GM12878 (cell line): ENCODE measurements around the gene SCUBE3.

Source experiments
- EZH2 ChIP-seq: IDR thresholded peaks from 2 replicates; pipeline ENCODE4 v1.6.1; 2012; ENCODE audit warnings: low read depth, mild to moderate bottlenecking, control low read depth, inconsistent platforms, low read length, borderline replicate concordance; ENCODE audit not compliant: control insufficient read depth
- REST ChIP-seq: IDR thresholded peaks from 2 replicates; pipeline ENCODE4 v1.6.1; 2012; ENCODE audit warnings: mild to moderate bottlenecking, low read depth, low read length
- RFX5 ChIP-seq: IDR thresholded peaks from 2 replicates; pipeline ENCODE4 v1.6.1; 2011; ENCODE audit warnings: low read depth, low read length, improper control_type of control experiment
- SREBF1 ChIP-seq: IDR thresholded peaks from 2 replicates; pipeline ENCODE4 v1.6.1; 2012; ENCODE audit warnings: mild to moderate bottlenecking, low read length
- SUZ12 ChIP-seq: fragments of 200-600 bp; sonication (generic); IDR thresholded peaks from one replicate; pipeline ENCODE4 v1.6.1; 2018; ENCODE audit warnings: antibody characterized with exemption, mild to moderate bottlenecking; ENCODE audit not compliant: unreplicated experiment

- TF ChIP-seq SREBF1 (no peak), REST (no peak), EZH2 (no peak), RFX5 (no peak), SUZ12 (no peak)
Measured at GRCh38 chr6:35229304-35229703, 15.5 kb downstream of the SCUBE3 start.
